Measurements from ENCODE around the gene PPP1R27.

PPP1R27 gene

GRCh38 chr17:81863123-81863675, 28.3 kb upstream of the PPP1R27 start:
- in situ Hi-C loops (cut with HindIII; ENCODE audit: low sequenced_read_pairs) = no loop called here

- in situ Hi-C loops (cut with HindIII; ENCODE audit: low sequenced_read_pairs) = no loop called here
Observed at GRCh38 chr17:81860756-81861568, 26.1 kb upstream of the PPP1R27 start.

- in situ Hi-C loops (cut with HindIII; ENCODE audit: low sequenced_read_pairs) = no loop called here
Observed at GRCh38 chr17:81859906-81860755, 25.3 kb upstream of the PPP1R27 start, which contains the start of gene P4HB. Gene P4HB (minus strand): TSS chr17:81860535. CDS start chr17:81860471, 64 bp downstream.

- in situ Hi-C loops (cut with HindIII; ENCODE audit: low sequenced_read_pairs) = no loop called here
Observed at GRCh38 chr17:81858967-81859905, 24.4 kb upstream of the PPP1R27 start.

GRCh38 chr17:81858170-81858966, 23.5 kb upstream of the PPP1R27 start:
- in situ Hi-C loops (cut with HindIII; ENCODE audit: low sequenced_read_pairs) = no loop called here

- in situ Hi-C loops (cut with HindIII; ENCODE audit: low sequenced_read_pairs) = no loop called here
Observed at GRCh38 chr17:81854974-81855774, 20.3 kb upstream of the PPP1R27 start.

- in situ Hi-C loops (cut with HindIII; ENCODE audit: low sequenced_read_pairs) = no loop called here
Observed at GRCh38 chr17:81852237-81852636, 17.4 kb upstream of the PPP1R27 start.

GRCh38 chr17:81851423-81851822, 16.6 kb upstream of the PPP1R27 start:
- in situ Hi-C loops (cut with HindIII; ENCODE audit: low sequenced_read_pairs) = no loop called here

GRCh38 chr17:81849457-81849856, 14.6 kb upstream of the PPP1R27 start:
- in situ Hi-C loops (cut with HindIII; ENCODE audit: low sequenced_read_pairs) = no loop called here

GRCh38 chr17:81846743-81847689, 12.2 kb upstream of the PPP1R27 start:
- in situ Hi-C loops (cut with HindIII; ENCODE audit: low sequenced_read_pairs) = no loop called here

- in situ Hi-C loops (cut with HindIII; ENCODE audit: low sequenced_read_pairs) = no loop called here
Observed at GRCh38 chr17:81845881-81846742, 11.3 kb upstream of the PPP1R27 start.

GRCh38 chr17:81845361-81845760, 10.5 kb upstream of the PPP1R27 start:
- in situ Hi-C loops (cut with HindIII; ENCODE audit: low sequenced_read_pairs) = no loop called here

GRCh38 chr17:81844887-81845286, 10.0 kb upstream of the PPP1R27 start:
- in situ Hi-C loops (cut with HindIII; ENCODE audit: low sequenced_read_pairs) = no loop called here

GRCh38 chr17:81844327-81844851, 9.5 kb upstream of the PPP1R27 start:
- in situ Hi-C loops (cut with HindIII; ENCODE audit: low sequenced_read_pairs) = no loop called here

- in situ Hi-C loops (cut with HindIII; ENCODE audit: low sequenced_read_pairs) = no loop called here
Observed at GRCh38 chr17:81843713-81844326, 9.0 kb upstream of the PPP1R27 start.

Measured in endothelial cell of hepatic sinusoid (primary cell).